ENCODE data around the gene NAP1L4.
"Not testable (repeated sequence)": the region's sequence is repeated elsewhere in the genome, so short reads cannot be mapped to it uniquely, and the experiment has no call there.

NAP1L4 gene

GRCh38 chr11:2958251-2958650, 33.9 kb downstream of the NAP1L4 start:
- DNase-seq (ENCODE audit: low read depth): no peak

GRCh38 chr11:2955906-2956476, 36.1 kb downstream of the NAP1L4 start:
- peak; percentile 24 for DNase-seq (ENCODE audit: low read depth)

- DNase-seq (ENCODE audit: low read depth): peak; percentile 56
Observed at GRCh38 chr11:2954263-2954662, 37.9 kb downstream of the NAP1L4 start.

GRCh38 chr11:2952290-2952689, 39.8 kb downstream of the NAP1L4 start:
- peak; percentile 33 for DNase-seq (ENCODE audit: low read depth)

GRCh38 chr11:2951231-2952110, 40.7 kb downstream of the NAP1L4 start:
- peak; percentile 75 for DNase-seq (ENCODE audit: low read depth)

- peak; percentile 47 for DNase-seq (ENCODE audit: low read depth)
Observed at GRCh38 chr11:2950825-2951224, 41.3 kb downstream of the NAP1L4 start.

- no peak for DNase-seq (ENCODE audit: low read depth)
Observed at GRCh38 chr11:2949920-2950319, 42.2 kb downstream of the NAP1L4 start.

- no peak for DNase-seq (ENCODE audit: low read depth)
Observed at GRCh38 chr11:2947744-2948143, 44.4 kb downstream of the NAP1L4 start.

- no peak for DNase-seq (ENCODE audit: low read depth)
Observed at GRCh38 chr11:2945757-2946287, 46.3 kb downstream of the NAP1L4 start.

GRCh38 chr11:2945031-2945756, 46.9 kb downstream of the NAP1L4 start:
- peak; percentile 97 for DNase-seq (ENCODE audit: low read depth)

GRCh38 chr11:2944530-2944929, 47.6 kb downstream of the NAP1L4 start:
- no peak for DNase-seq (ENCODE audit: low read depth)

GRCh38 chr11:2943711-2944118, 48.4 kb downstream of the NAP1L4 start:
- no peak for DNase-seq (ENCODE audit: low read depth)

- DNase-seq (ENCODE audit: low read depth): no peak
Observed at GRCh38 chr11:2942872-2943710, 49.0 kb downstream of the NAP1L4 start.

GRCh38 chr11:2942447-2942846, 49.7 kb downstream of the NAP1L4 start:
- no peak for DNase-seq (ENCODE audit: low read depth)

GRCh38 chr11:2940921-2941821, 51.0 kb downstream of the NAP1L4 start:
- no peak for DNase-seq (ENCODE audit: low read depth)

- no peak for DNase-seq (ENCODE audit: low read depth)
Observed at GRCh38 chr11:2940147-2940920, 51.8 kb downstream of the NAP1L4 start.

GRCh38 chr11:2938458-2939418, 53.4 kb downstream of the NAP1L4 start:
- DNase-seq (ENCODE audit: low read depth): not testable (repeated sequence)

GRCh38 chr11:2937641-2938457, 54.3 kb downstream of the NAP1L4 start:
- not testable (repeated sequence) for DNase-seq (ENCODE audit: low read depth)
